Measurements from ENCODE around the gene PEPD. TPM values are rescaled to one million over a fixed set of nuclear protein-coding genes. Genes with fewer than 3 reads are reported as not detected.

Gene PEPD
- total RNA-seq, 1 donor from 2014 or later = 84.7 TPM

GRCh38 chr19:33374236-33374714 lies 147.3 kb downstream of the PEPD start:
- peak overlapping the region; percentile 90 for H3K4me3 Mint-ChIP-seq
- no peaks in the 10 kb centered on the region for H3K27me3 Mint-ChIP-seq
- H3K4me1 Mint-ChIP-seq (ENCODE audit: unreplicated experiment) = peaks cover 41% of the 10 kb centered on the region
- H3K36me3 Mint-ChIP-seq = peaks cover 20% of the 10 kb centered on the region
- no peaks in the 10 kb centered on the region for H3K9me3 Mint-ChIP-seq
- peak; percentile 51 for TF ChIP-seq CTCF (conservative IDR thresholded peaks at IDR 0.05)
- DNase-seq (ENCODE audit: extremely low spot score, unreplicated experiment) = no peak
- peak overlapping the region; percentile 88 for H3K27ac Mint-ChIP-seq

DNA sequence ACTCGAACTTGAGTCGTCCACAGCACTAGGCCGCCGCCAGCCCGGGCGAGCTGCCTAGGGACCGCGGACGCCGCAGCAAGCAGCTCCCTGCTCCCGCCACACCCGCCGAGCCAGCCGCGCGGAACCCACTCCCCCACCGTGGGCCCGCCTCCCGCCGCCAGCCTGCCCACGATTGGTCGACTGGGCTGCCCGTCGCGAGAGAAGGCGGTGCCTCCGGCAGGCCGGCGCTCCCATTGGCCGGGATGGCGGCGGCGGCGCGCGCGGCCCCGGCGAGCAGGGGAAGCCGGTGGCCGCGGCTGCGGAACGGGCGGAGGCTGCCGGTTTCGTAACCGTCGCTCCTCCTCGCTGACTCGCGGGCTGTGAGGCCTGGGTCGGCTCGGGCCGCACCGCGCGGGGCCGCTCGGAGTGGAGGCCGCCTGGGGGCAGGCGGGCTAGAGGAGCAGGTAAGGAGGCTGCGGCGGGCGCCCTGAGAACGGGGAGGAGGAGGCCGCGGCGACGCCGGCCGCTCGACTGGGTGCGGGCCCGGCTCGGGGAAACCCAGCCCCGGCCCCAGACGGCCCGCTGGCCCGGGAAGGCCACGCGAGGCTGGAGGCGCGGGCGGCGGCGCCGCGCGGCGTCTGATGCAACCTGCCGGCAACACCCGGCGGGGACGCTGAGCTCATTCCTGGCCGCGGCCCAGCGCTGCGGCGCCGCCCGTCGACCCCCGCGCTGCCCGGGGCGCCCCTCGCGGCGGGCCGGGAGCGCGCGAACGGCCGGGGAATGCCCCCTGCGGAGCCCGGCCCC lies 147.9 kb downstream of the PEPD start, which contains the start of gene CEBPG:
TSS of gene CEBPG (plus strand) at position 257 of the 783 bp plus-strand sequence. CDS start 5,531 bp downstream, outside the sequence.
- Mint-ChIP-seq H3K36me3 (peaks cover 15% of the 10 kb centered on the region), H3K4me1 (ENCODE audit: unreplicated experiment) (peaks cover 34% of the 10 kb centered on the region), H3K27ac (peak within 1 kb of the TSS; percentile 88), H3K9me3 (no peaks in the 10 kb centered on the region), H3K27me3 (no peaks in the 10 kb centered on the region), H3K4me3 (peak within 1 kb of the TSS; percentile 90)
- TF ChIP-seq CTCF (conservative IDR thresholded peaks at IDR 0.05) = no peak
- peak; percentile 99 for DNase-seq (ENCODE audit: extremely low spot score, unreplicated experiment)

DNA sequence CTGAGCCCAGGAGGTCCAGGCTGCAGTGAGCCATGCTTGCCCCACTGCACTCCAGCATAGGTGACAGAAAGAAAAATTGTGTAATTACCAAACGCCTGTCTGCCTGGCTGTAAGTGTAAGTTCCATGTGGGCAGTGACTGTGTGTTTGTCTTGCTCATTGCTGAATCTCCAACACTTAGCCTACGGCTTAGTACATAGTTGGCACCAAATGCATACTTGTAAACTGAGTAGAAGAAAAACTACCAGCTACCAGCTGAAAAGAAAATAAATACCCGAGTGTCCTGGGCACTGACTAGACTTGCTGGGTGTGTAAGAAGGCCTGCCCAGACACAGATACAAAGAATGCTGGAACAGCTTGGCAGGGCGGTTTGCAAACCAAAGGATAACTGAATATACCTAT lies 150.8 kb downstream of the PEPD start:
- H3K27me3 Mint-ChIP-seq = peaks cover 16% of the 10 kb centered on the region
- H3K4me1 Mint-ChIP-seq (ENCODE audit: unreplicated experiment) = peaks cover 15% of the 10 kb centered on the region
- H3K36me3 Mint-ChIP-seq = peaks cover 8% of the 10 kb centered on the region
- no peaks in the 10 kb centered on the region for H3K9me3 Mint-ChIP-seq
- H3K4me3 Mint-ChIP-seq = no peak overlapping the region
- no peak for DNase-seq (ENCODE audit: extremely low spot score, unreplicated experiment)
- TF ChIP-seq CTCF (conservative IDR thresholded peaks at IDR 0.05) = no peak
- no peak overlapping the region for H3K27ac Mint-ChIP-seq

DNA sequence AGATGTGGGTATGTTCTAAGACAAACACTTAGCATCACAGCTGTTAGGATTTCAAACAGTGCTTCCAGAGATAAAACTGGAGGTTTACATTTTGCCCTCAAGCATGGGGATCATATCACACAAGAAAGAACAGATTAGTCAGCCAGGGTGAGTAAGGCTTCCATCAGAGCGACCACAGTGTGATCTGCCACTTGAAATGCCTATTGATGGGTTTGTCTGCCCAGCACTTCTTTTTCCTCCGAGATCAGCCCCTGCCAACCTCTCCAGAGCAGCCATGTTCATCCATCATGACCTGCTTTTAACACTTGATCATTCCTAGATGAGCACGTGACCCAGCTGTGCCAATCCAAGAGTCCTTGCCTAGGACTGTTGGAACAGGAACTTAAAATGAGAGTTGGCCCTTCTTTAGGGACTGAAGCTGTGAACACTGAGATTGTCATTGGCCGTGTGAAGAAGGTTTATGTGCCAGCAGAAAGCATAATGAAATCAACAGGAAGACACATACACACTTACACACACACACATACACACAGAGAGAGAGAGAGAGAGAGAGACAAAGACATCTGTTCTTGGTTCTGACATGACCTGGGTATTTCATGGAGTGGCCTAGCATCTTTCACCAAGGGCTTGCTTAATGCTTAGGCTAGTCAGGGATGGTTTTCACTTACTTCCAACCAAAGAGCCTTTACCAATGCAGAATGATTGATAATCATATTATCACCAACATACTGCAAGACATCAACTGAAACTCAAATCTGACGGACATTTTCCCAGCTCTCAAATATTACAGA lies 153.3 kb downstream of the PEPD start:
- Mint-ChIP-seq H3K27ac (no peak overlapping the region), H3K4me1 (ENCODE audit: unreplicated experiment) (no peaks in the 10 kb centered on the region), H3K4me3 (no peak overlapping the region), H3K36me3 (no peaks in the 10 kb centered on the region), H3K9me3 (no peaks in the 10 kb centered on the region), H3K27me3 (peaks cover 29% of the 10 kb centered on the region)
- TF ChIP-seq CTCF (conservative IDR thresholded peaks at IDR 0.05) = no peak
- DNase-seq (ENCODE audit: extremely low spot score, unreplicated experiment) = no peak

GRCh38 chr19:33366897-33367296 lies 154.7 kb downstream of the PEPD start:
- no peak for DNase-seq (ENCODE audit: extremely low spot score, unreplicated experiment)
- Mint-ChIP-seq H3K27me3 (peaks cover 36% of the 10 kb centered on the region), H3K4me1 (ENCODE audit: unreplicated experiment) (no peaks in the 10 kb centered on the region), H3K36me3 (no peaks in the 10 kb centered on the region), H3K4me3 (no peak overlapping the region), H3K9me3 (no peaks in the 10 kb centered on the region), H3K27ac (no peak overlapping the region)
- TF ChIP-seq CTCF (conservative IDR thresholded peaks at IDR 0.05) = no peak

Measured in type B pancreatic cell (in vitro differentiated cells).